GM12878 (cell line): ENCODE data around the gene FKRP. TPM values are rescaled to one million over a fixed set of nuclear protein-coding genes. Genes with fewer than 3 reads are reported as not detected.

Source experiments
- CHD1 ChIP-seq: IDR thresholded peaks from 2 replicates; pipeline ENCODE4 v1.6.1; 2012; ENCODE audit warnings: low read depth, low read length, improper control_type of control experiment
- CHD2 ChIP-seq: IDR thresholded peaks from 2 replicates; pipeline ENCODE4 v1.6.1; 2011; ENCODE audit warnings: low read depth, low read length, improper control_type of control experiment, borderline replicate concordance
- CREB1 ChIP-seq: IDR thresholded peaks from 2 replicates; pipeline ENCODE4 v1.6.1; 2012; ENCODE audit warnings: low read depth, mild to moderate bottlenecking, inconsistent platforms
- CREM ChIP-seq: IDR thresholded peaks from 2 replicates; pipeline ENCODE4 v1.6.1; 2014; ENCODE audit warnings: antibody characterized with exemption, low read depth
- ETV6 ChIP-seq, 2 experiments: fragments of 450-650 bp in 1 of 2; IDR thresholded peaks in 1 of 2; conservative IDR thresholded peaks in 1 of 2; 2 replicates each; pipeline ENCODE4 v1.6.1; 2014; ENCODE audit warnings: antibody characterized with exemption in 1 of 2, borderline replicate concordance in 1 of 2, low read depth in 1 of 2, mild to moderate bottlenecking in 1 of 2, moderate library complexity in 1 of 2
- IKZF1 ChIP-seq: fragments of 450-650 bp; conservative IDR thresholded peaks from 2 replicates; pipeline ENCODE4 v1.6.1; 2017; ENCODE audit warnings: antibody characterized with exemption, mild to moderate bottlenecking
- IKZF2 ChIP-seq, 2 experiments: fragments of 450-650 bp; IDR thresholded peaks; 2 replicates each; pipeline ENCODE4 v1.6.1; 2017; ENCODE audit warnings: mild to moderate bottlenecking in 2 of 2, moderate library complexity in 2 of 2
- KAT2A ChIP-seq: conservative IDR thresholded peaks from 2 replicates; pipeline ENCODE4 v1.6.1; 2011; ENCODE audit warnings: low read depth, low read length; ENCODE audit not compliant: control insufficient read depth
- KDM1A ChIP-seq: fragments of 200-600 bp; sonication (generic); IDR thresholded peaks from 2 replicates; pipeline ENCODE4 v1.6.1; 2016; ENCODE audit warnings: borderline replicate concordance
- NFYB ChIP-seq: IDR thresholded peaks from 2 replicates; pipeline ENCODE4 v1.6.1; 2011; ENCODE audit warnings: low read depth, mild to moderate bottlenecking, low read length, improper control_type of control experiment, moderate library complexity; ENCODE audit not compliant: insufficient read depth
- RFX5 ChIP-seq: IDR thresholded peaks from 2 replicates; pipeline ENCODE4 v1.6.1; 2011; ENCODE audit warnings: low read depth, low read length, improper control_type of control experiment
- RUNX3 ChIP-seq: IDR thresholded peaks from 2 replicates; pipeline ENCODE4 v1.6.1; 2012; ENCODE audit warnings: low read length, inconsistent platforms
- SREBF1 ChIP-seq: IDR thresholded peaks from 2 replicates; pipeline ENCODE4 v1.6.1; 2012; ENCODE audit warnings: mild to moderate bottlenecking, low read length
- SRF ChIP-seq, 2 experiments: IDR thresholded peaks; 2 replicates each; pipeline ENCODE4 v1.6.1; 2011; ENCODE audit warnings: low read depth in 2 of 2, low read length in 2 of 2, mild to moderate bottlenecking in 1 of 2, moderate library complexity in 1 of 2
- TARDBP ChIP-seq: IDR thresholded peaks from 2 replicates; pipeline ENCODE4 v1.6.1; 2016; ENCODE audit warnings: borderline replicate concordance
- TCF12 ChIP-seq: IDR thresholded peaks from 2 replicates; pipeline ENCODE4 v1.6.1; 2011; ENCODE audit warnings: low read depth, mild to moderate bottlenecking, low read length
- TCF7 ChIP-seq: IDR thresholded peaks from 2 replicates; pipeline ENCODE4 v1.6.1; 2014; ENCODE audit warnings: antibody characterized with exemption, borderline replicate concordance
- YY1 ChIP-seq: IDR thresholded peaks from 2 replicates; pipeline ENCODE4 v1.6.1; 2011; ENCODE audit warnings: low read depth, mild to moderate bottlenecking, low read length
- polyA plus RNA-seq, 11 experiments: library from polyadenylated mRNA; depleted of rRNA in 4 of 11; unstranded in 6 of 11; stranded (reverse) in 5 of 11; fragments of >200 nt; fragmentation: Nextera tagmentation in 4 of 11; fragmentation: Illumina TruSeq in 1 of 11; extraction: Ambion mirVana in 4 of 11; extraction: Trizol in 1 of 11; gene quantifications; 1 replicate in 1 of 11; 2 replicates in 10 of 11; pipeline versions ENCODE4 v1.2.1 to v1.2.3, GENCODE V29; 2011 to 2016; ENCODE audit warnings: inconsistent platforms in 2 of 11, missing spikeins in 2 of 11, low read depth in 1 of 11
- total RNA-seq, 4 experiments: library from RNA; depleted of rRNA in 3 of 4; stranded (reverse); fragments of >200 nt in 3 of 4; fragmentation: Illumina TruSeq in 1 of 4; extraction: Trizol in 1 of 4; gene quantifications; 2 replicates each; pipeline versions ENCODE4 v1.2.1 to v1.2.3, GENCODE V29; 2013 to 2021
- TF ChIP-seq, protein P1 (sequence below): fragments of 450-650 bp; IDR thresholded peaks from 2 replicates; pipeline ENCODE4 v1.6.1; 2016; ENCODE audit warnings: mild to moderate bottlenecking, moderate library complexity, borderline replicate concordance
- TF ChIP-seq, protein P2 (sequence below): fragments of 450-650 bp; conservative IDR thresholded peaks from 2 replicates; pipeline ENCODE4 v1.6.1; 2017; ENCODE audit warnings: mild to moderate bottlenecking, moderate library complexity
- TF ChIP-seq, protein P3 (sequence below): IDR thresholded peaks from 2 replicates; pipeline ENCODE4 v1.6.1; 2012; ENCODE audit warnings: low read depth, low read length, improper control_type of control experiment
- TF ChIP-seq, protein P4 (sequence below): fragments of 450-650 bp; IDR thresholded peaks from 2 replicates; pipeline ENCODE4 v1.6.1; 2017; ENCODE audit warnings: low read depth, mild to moderate bottlenecking, moderate library complexity

FKRP gene
- total and polyA plus RNA-seq, 10 of the 15 experiments (the other 5 are each of a cell fraction or from before 2014, with no cell fraction given) = 1.3 to 14.1 (median 7.8) TPM

DNA sequence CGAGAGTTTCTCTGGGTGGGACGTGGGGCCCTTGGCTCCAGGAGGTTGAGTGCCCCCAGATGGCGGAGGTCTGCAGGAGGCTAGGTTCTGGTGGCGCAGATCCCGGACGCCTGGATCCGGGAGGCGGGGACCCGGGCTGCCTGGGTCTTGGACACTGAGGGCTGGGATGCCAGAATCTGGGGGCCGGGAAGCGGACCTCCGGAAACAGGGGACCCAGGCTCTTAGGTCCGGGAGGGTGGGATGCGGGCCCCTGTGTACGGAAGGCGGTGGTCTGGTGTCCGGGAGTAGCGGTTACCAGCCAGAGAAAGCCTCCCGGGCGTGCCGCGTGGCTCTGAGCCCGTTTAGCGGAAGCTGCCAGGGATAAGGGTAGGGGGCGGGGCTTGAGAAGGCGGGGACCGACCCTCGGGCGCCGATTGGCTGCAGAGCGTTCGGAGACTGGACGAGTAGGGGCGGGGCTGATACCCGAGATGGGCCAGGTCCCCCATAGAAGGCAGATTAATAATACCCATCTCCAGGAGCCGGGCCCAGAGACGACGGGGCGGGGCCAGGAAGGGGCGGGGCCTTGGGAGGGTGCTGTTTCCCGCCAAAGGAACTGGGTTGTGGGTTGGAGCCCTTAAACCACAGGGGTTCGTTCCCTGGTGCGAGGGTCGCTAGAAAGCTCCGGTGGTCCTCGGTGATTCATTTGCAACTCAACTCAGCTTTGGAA is 42.6 kb downstream of the FKRP start, which contains the start of gene SLC1A5 (continued):
- TF ChIP-seq RUNX3 (peak; percentile 64), ETV6 (conservative IDR thresholded peaks at IDR 0.05 in 1 of 2, IDR thresholded peaks at IDR 0.05 in 1 of 2; ENCODE audit: borderline replicate concordance in 1 of 2, low read depth in 1 of 2) (peak in 1 of 2 experiments; percentile 61; a peak in 1 of 4 replicates), RFX5 (peak; percentile 55; the same call in 1 of the 2 replicates), YY1 (peak; percentile 65), TARDBP (peak; percentile 61; the same call in 1 of the 2 replicates), KAT2A (no peak), SRF (IDR thresholded peaks at IDR 0.05; ENCODE audit: low read depth in 2 of 2, low read length in 2 of 2) (no peak), NFYB (peak; percentile 88), TCF12 (peak; percentile 58; the same call in 1 of the 2 replicates), KDM1A (no peak), CHD2 (peak; percentile 45; the same call in 1 of the 2 replicates), CHD1 (no peak), TCF7 (no peak), CREM (peak; percentile 49; the same call in 1 of the 2 replicates), IKZF1 (peak; percentile 71; the same call in 1 of the 2 replicates), IKZF2 (IDR thresholded peaks at IDR 0.05) (peak in 1 of 2 experiments; percentile 53; a peak in 2 of 4 replicates), SREBF1 (no peak), CREB1 (peak; percentile 33; the same call in 1 of the 2 replicates)
- TF ChIP-seq, protein P1, sequence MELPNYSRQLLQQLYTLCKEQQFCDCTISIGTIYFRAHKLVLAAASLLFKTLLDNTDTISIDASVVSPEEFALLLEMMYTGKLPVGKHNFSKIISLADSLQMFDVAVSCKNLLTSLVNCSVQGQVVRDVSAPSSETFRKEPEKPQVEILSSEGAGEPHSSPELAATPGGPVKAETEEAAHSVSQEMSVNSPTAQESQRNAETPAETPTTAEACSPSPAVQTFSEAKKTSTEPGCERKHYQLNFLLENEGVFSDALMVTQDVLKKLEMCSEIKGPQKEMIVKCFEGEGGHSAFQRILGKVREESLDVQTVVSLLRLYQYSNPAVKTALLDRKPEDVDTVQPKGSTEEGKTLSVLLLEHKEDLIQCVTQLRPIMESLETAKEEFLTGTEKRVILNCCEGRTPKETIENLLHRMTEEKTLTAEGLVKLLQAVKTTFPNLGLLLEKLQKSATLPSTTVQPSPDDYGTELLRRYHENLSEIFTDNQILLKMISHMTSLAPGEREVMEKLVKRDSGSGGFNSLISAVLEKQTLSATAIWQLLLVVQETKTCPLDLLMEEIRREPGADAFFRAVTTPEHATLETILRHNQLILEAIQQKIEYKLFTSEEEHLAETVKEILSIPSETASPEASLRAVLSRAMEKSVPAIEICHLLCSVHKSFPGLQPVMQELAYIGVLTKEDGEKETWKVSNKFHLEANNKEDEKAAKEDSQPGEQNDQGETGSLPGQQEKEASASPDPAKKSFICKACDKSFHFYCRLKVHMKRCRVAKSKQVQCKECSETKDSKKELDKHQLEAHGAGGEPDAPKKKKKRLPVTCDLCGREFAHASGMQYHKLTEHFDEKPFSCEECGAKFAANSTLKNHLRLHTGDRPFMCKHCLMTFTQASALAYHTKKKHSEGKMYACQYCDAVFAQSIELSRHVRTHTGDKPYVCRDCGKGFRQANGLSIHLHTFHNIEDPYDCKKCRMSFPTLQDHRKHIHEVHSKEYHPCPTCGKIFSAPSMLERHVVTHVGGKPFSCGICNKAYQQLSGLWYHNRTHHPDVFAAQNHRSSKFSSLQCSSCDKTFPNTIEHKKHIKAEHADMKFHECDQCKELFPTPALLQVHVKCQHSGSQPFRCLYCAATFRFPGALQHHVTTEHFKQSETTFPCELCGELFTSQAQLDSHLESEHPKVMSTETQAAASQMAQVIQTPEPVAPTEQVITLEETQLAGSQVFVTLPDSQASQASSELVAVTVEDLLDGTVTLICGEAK = no peak
- TF ChIP-seq, protein P2, sequence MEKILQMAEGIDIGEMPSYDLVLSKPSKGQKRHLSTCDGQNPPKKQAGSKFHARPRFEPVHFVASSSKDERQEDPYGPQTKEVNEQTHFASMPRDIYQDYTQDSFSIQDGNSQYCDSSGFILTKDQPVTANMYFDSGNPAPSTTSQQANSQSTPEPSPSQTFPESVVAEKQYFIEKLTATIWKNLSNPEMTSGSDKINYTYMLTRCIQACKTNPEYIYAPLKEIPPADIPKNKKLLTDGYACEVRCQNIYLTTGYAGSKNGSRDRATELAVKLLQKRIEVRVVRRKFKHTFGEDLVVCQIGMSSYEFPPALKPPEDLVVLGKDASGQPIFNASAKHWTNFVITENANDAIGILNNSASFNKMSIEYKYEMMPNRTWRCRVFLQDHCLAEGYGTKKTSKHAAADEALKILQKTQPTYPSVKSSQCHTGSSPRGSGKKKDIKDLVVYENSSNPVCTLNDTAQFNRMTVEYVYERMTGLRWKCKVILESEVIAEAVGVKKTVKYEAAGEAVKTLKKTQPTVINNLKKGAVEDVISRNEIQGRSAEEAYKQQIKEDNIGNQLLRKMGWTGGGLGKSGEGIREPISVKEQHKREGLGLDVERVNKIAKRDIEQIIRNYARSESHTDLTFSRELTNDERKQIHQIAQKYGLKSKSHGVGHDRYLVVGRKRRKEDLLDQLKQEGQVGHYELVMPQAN = peak; percentile 93
- TF ChIP-seq, protein P3, sequence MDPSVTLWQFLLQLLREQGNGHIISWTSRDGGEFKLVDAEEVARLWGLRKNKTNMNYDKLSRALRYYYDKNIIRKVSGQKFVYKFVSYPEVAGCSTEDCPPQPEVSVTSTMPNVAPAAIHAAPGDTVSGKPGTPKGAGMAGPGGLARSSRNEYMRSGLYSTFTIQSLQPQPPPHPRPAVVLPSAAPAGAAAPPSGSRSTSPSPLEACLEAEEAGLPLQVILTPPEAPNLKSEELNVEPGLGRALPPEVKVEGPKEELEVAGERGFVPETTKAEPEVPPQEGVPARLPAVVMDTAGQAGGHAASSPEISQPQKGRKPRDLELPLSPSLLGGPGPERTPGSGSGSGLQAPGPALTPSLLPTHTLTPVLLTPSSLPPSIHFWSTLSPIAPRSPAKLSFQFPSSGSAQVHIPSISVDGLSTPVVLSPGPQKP = 0 out of 2 replicates have a peak, but pooled peaks have one; percentile 58
- TF ChIP-seq, protein P4, sequence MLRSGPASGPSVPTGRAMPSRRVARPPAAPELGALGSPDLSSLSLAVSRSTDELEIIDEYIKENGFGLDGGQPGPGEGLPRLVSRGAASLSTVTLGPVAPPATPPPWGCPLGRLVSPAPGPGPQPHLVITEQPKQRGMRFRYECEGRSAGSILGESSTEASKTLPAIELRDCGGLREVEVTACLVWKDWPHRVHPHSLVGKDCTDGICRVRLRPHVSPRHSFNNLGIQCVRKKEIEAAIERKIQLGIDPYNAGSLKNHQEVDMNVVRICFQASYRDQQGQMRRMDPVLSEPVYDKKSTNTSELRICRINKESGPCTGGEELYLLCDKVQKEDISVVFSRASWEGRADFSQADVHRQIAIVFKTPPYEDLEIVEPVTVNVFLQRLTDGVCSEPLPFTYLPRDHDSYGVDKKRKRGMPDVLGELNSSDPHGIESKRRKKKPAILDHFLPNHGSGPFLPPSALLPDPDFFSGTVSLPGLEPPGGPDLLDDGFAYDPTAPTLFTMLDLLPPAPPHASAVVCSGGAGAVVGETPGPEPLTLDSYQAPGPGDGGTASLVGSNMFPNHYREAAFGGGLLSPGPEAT = peak; percentile 49; the same call in 1 of the 2 replicates
